AG10803 (cell line): Measurements from ENCODE around the gene CLEC2D.
"Not testable (repeated sequence)": the region's sequence is repeated elsewhere in the genome, so short reads cannot be mapped to it uniquely, and the experiment has no call there.

Experiments
- DNase-seq: peaks from one replicate; pipeline ENCODE4 v3.0.0; 2010; ENCODE audit warnings: low read depth
- H3K4me3 ChIP-seq: 2 replicates; pipeline ENCODE4 v1.5.1; 2011; ENCODE audit warnings: mild to moderate bottlenecking, low read length, control low read depth
- TF ChIP-seq, protein P1 (sequence below): conservative IDR thresholded peaks from 2 replicates; pipeline ENCODE4 v1.5.1; 2011; ENCODE audit warnings: mild to moderate bottlenecking, low read length, control low read depth, inconsistent platforms

CLEC2D gene

GRCh38 chr12:9732921-9733461, 63.5 kb downstream of the CLEC2D start, which contains the start of gene CLECL1:
Gene CLECL1 (minus strand): TSS chr12:9733097.
- H3K4me3 ChIP-seq = no peak within 1 kb of the TSS
- no peak for DNase-seq
- TF ChIP-seq, protein P1, sequence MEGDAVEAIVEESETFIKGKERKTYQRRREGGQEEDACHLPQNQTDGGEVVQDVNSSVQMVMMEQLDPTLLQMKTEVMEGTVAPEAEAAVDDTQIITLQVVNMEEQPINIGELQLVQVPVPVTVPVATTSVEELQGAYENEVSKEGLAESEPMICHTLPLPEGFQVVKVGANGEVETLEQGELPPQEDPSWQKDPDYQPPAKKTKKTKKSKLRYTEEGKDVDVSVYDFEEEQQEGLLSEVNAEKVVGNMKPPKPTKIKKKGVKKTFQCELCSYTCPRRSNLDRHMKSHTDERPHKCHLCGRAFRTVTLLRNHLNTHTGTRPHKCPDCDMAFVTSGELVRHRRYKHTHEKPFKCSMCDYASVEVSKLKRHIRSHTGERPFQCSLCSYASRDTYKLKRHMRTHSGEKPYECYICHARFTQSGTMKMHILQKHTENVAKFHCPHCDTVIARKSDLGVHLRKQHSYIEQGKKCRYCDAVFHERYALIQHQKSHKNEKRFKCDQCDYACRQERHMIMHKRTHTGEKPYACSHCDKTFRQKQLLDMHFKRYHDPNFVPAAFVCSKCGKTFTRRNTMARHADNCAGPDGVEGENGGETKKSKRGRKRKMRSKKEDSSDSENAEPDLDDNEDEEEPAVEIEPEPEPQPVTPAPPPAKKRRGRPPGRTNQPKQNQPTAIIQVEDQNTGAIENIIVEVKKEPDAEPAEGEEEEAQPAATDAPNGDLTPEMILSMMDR = no peak

DNA sequence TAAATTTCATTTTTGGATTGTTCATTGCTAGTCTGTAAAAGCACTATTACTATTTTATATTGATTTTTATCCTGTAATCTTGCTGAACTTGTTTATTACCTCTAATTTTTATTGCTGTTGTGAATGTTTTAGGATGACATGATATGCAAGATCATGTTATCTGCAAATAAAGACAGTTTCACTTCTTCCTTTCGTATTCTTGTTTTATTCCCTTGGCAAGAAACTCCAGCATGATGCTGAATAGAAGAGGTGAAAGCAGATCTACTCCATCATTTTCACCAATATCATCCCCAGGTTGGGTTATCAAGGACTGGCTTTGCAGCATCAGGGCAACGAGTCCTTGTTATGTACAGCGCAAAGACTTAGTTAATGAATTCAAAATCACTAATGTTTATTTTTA, 66.1 kb downstream of the CLEC2D start:
- TF ChIP-seq, protein P1 = no peak
- no peak for DNase-seq
- H3K4me3 ChIP-seq = no peak overlapping the region

DNA sequence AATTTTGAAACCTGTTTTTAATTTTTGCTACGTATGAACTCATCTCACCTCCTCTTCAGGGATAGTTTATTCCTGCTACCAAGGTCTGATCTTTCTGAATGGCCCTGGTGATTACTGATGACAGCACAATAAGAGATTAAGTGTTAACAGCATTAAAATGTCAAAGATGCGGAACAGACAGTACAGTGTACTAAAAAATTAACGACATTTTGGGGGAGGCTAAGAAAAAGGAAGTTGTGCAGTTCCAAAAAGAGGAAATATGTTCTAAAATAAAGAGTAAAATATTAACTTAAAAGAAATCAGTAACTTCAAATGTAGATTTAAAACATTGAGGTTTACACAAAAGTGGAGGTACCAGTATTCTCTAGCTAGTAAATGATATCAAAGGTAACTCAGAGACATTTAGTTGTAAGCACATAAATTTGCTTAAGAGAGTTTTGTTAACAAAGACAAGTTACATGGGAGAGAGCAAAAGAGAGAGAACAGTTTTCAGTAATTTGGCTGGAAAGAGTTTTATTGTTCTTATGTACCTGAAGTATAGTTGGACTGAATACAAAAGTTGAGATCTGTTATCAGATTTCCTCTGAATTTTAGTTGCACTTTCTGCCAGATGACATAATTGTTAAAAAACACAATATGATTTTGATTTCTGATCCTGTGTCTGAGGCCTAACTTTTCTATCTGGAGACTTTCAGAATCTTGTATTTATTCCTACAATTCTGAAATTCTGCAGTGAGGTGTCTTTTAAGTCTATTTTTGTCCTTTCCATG, 67.6 kb downstream of the CLEC2D start:
- H3K4me3 ChIP-seq = no peak overlapping the region
- TF ChIP-seq, protein P1 = no peak
- DNase-seq = no peak

- not testable (repeated sequence) for H3K4me3 ChIP-seq, DNase-seq
Measured at GRCh38 chr12:9738905-9739304, 69.4 kb downstream of the CLEC2D start.

DNA sequence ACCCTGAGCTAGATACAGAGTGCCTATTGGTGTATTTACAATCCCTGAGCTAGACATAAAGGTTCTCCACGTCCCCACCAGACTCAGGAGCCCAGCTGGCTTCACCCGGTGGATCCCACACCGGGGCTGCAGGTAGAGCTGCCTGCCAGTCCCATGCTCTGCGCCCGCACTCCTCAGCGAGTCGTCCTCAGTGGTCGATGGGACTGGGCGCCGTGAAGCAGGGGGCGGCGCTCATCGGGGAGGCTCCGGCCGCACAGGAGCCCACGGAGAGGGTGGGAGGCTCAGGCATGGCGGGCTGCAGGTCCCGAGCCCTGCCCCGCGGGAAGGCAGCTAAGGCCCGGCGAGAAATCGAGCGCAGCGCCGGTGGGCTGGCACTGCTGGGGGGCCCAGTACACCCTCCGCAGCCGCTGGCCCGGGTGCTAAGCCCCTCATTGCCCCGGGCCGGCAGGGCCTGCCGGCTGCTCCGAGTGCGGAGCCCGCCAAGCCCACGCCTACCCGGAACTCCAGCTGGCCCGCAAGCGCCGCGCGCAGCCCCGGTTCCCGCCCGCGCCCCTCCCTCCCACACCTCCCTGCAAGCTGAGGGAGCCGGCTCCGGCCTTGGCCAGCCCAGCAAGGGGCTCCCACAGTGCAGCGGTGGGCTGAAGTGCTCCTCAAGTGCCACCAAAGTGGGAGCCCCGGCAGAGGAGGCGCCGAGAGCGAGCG, 70.0 kb downstream of the CLEC2D start:
- peak overlapping the region; percentile 20 for H3K4me3 ChIP-seq
- not testable (repeated sequence) for DNase-seq

DNA sequence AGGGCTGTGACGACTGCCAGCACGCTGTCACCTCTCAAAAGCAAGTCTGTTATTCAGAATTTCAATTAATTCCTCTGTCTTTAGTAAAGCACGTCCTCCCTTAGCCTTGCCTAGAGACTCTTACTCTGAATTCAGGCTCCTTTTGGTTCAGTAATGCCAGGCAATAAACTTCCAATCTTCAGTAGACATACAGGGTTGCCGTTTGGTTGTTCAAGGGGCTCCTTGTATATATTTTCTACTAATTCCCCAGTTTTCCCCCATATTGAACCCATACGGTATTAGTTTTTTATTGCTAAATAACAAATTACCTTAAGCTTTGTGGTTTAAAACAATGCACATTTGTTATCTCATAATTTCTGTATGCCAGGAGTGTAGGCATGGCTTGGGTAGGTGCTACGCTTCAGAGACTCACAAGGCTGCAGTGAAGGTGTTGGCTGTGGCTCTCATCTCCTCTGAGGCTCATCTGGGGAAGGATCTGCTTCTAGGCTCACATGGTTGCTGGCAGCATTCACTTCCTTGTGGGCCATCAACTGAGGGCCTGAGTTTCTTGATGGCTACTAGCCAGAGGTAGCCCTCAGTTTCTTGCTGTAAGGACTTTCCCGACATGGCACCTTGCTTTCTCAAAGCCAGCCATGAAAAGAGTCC, 70.7 kb downstream of the CLEC2D start:
- H3K4me3 ChIP-seq = peak overlapping the region; percentile 20
- TF ChIP-seq, protein P1 = no peak
- no peak for DNase-seq

- no peak overlapping the region for H3K4me3 ChIP-seq
Measured at GRCh38 chr12:9741726-9742125, 72.2 kb downstream of the CLEC2D start.

More at GRCh38 chr12:9741726-9742125, 72.2 kb downstream of the CLEC2D start:
- TF ChIP-seq, protein P1 = no peak
- no peak for DNase-seq
